ENCODE data around the gene RANBP1.

DNA sequence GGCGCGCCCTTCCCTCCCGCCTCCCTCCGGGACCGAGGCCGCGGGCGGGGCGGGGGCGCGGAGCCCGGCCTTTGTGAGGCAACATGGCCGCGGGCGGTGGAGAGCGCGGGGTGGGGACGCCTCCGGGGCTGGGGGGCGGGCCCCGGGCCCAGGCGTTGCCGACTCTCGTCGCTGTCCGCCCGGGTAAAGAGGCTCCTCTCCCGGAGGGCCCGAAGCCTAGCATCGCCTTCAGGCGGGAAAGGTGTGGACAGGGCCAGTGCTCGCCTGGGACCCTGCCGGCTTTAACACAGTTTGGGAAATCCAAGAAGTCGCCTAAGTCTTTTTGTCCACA, 35.5 kb upstream of the RANBP1 start:
- TF ChIP-seq EZH2 (IDR thresholded peaks at IDR 0.05; ENCODE audit: low read length) = no peak
- TF ChIP-seq, protein P1, sequence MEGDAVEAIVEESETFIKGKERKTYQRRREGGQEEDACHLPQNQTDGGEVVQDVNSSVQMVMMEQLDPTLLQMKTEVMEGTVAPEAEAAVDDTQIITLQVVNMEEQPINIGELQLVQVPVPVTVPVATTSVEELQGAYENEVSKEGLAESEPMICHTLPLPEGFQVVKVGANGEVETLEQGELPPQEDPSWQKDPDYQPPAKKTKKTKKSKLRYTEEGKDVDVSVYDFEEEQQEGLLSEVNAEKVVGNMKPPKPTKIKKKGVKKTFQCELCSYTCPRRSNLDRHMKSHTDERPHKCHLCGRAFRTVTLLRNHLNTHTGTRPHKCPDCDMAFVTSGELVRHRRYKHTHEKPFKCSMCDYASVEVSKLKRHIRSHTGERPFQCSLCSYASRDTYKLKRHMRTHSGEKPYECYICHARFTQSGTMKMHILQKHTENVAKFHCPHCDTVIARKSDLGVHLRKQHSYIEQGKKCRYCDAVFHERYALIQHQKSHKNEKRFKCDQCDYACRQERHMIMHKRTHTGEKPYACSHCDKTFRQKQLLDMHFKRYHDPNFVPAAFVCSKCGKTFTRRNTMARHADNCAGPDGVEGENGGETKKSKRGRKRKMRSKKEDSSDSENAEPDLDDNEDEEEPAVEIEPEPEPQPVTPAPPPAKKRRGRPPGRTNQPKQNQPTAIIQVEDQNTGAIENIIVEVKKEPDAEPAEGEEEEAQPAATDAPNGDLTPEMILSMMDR (optimal IDR thresholded peaks at IDR 0.05 in 1 of 3, IDR thresholded peaks at IDR 0.05 in 1 of 3, conservative IDR thresholded peaks at IDR 0.05 in 1 of 3; ENCODE audit: extremely low read depth in 1 of 3, insufficient read depth in 2 of 3, low read length in 3 of 3) = no peak

Measured in keratinocyte (primary cell).